NCI-H774 (cell line): ENCODE data around the gene ANKRD13D.
A peak's percentile ranks its signal among the peaks of the same experiment; 100 is the strongest.

Experiments
- DNase-seq: peaks from one replicate; lab custom pipeline; 2025; lab: John Stamatoyannopoulos, UW

The ANKRD13D gene

GRCh38 chr11:67273260-67273990 lies 15.7 kb upstream of the ANKRD13D start:
- DNase-seq: no peak

- DNase-seq: no peak
Measured at GRCh38 chr11:67274768-67275605, 14.1 kb upstream of the ANKRD13D start.

- DNase-seq: no peak
Measured at GRCh38 chr11:67275606-67276409, 13.3 kb upstream of the ANKRD13D start.

GRCh38 chr11:67276781-67277230 lies 12.3 kb upstream of the ANKRD13D start:
- no peak for DNase-seq

GRCh38 chr11:67277231-67277961 lies 11.7 kb upstream of the ANKRD13D start:
- DNase-seq: peak; percentile 41

- no peak for DNase-seq
Measured at GRCh38 chr11:67278135-67278938, 10.8 kb upstream of the ANKRD13D start.

GRCh38 chr11:67278939-67279588 lies 10.0 kb upstream of the ANKRD13D start:
- DNase-seq: no peak

- DNase-seq: no peak
Measured at GRCh38 chr11:67279589-67280340, 9.3 kb upstream of the ANKRD13D start.

- DNase-seq: no peak
Measured at GRCh38 chr11:67280341-67280787, 8.7 kb upstream of the ANKRD13D start.

GRCh38 chr11:67280788-67281551 lies 8.1 kb upstream of the ANKRD13D start:
- DNase-seq: no peak

- no peak for DNase-seq
Measured at GRCh38 chr11:67281552-67282150, 7.5 kb upstream of the ANKRD13D start.

- no peak for DNase-seq
Measured at GRCh38 chr11:67282155-67282875, 6.8 kb upstream of the ANKRD13D start.

GRCh38 chr11:67282876-67283371 lies 6.2 kb upstream of the ANKRD13D start:
- DNase-seq: no peak

GRCh38 chr11:67283481-67283963 lies 5.6 kb upstream of the ANKRD13D start:
- no peak for DNase-seq

- no peak for DNase-seq
Measured at GRCh38 chr11:67284811-67285540, 4.1 kb upstream of the ANKRD13D start.
